ENCODE results near the gene GRK1. TPM values are rescaled to one million over a fixed set of nuclear protein-coding genes. Genes with fewer than 3 reads are reported as not detected.

The GRK1 gene
- total RNA-seq, 2 experiments from 2014 or later, result not detected

GRCh38 chr13:113735750-113736149 is 68.7 kb downstream of the GRK1 start:
- ChIA-PET CTCF (ENCODE audit: unreplicated experiment) (no interaction called here), POLR2A (no interaction called here)
- H3K27ac ChIP-seq (ENCODE audit: low read depth, low read length, poor library complexity, severe bottlenecking), result no peak overlapping the region

GRCh38 chr13:113736258-113736731 is 69.3 kb downstream of the GRK1 start:
- intact Hi-C loops (cut with micrococcal nuclease; ENCODE audit: unreplicated experiment), result no loop called here
- H2AFZ ChIP-seq (ENCODE audit: low read length), result no peak overlapping the region
- no TSS peak for BruUV-seq (replicated peaks)
- H4K20me1 ChIP-seq (ENCODE audit: insufficient read depth, low read length), result no peaks in the 10 kb centered on the region
- no peak overlapping the region for H3K4me3 ChIP-seq (ENCODE audit: low read depth, low read length, poor library complexity, severe bottlenecking)
- H3K27ac ChIP-seq (ENCODE audit: low read depth, low read length, poor library complexity, severe bottlenecking), result no peak overlapping the region
- no peaks in the 10 kb centered on the region for H3K9me2 ChIP-seq (ENCODE audit: insufficient read depth, low read length)
- ChIA-PET POLR2A (no interaction called here), CTCF (ENCODE audit: unreplicated experiment) (no interaction called here)
- TF ChIP-seq EZH2phosphoT487 (IDR thresholded peaks at IDR 0.05; ENCODE audit: borderline replicate concordance, low read depth, low read length) (no peak), CTCF (conservative IDR thresholded peaks at IDR 0.05; ENCODE audit: low read length) (no peak)
- DNase-seq (ENCODE audit: low spot score), result no peak
- no peaks in the 10 kb centered on the region for H3K79me2 ChIP-seq (ENCODE audit: insufficient read depth, low read depth, low read length)
- H3K4me2 ChIP-seq (ENCODE audit: low read length), result no peak overlapping the region
- no peaks in the 10 kb centered on the region for H3K9me3 ChIP-seq (ENCODE audit: low read length)
- H3K4me1 ChIP-seq (ENCODE audit: insufficient read depth, low read length, poor library complexity, severe bottlenecking), result no peaks in the 10 kb centered on the region
- no peaks in the 10 kb centered on the region for H3K36me3 ChIP-seq (ENCODE audit: insufficient read depth, low read length)

More at GRCh38 chr13:113735750-113736149, 68.7 kb downstream of the GRK1 start:
- intact Hi-C loops (cut with micrococcal nuclease; ENCODE audit: unreplicated experiment), result no loop called here
- no peaks in the 10 kb centered on the region for H3K4me1 ChIP-seq (ENCODE audit: insufficient read depth, low read length, poor library complexity, severe bottlenecking)
- TF ChIP-seq CTCF (conservative IDR thresholded peaks at IDR 0.05; ENCODE audit: low read length) (no peak), EZH2phosphoT487 (IDR thresholded peaks at IDR 0.05; ENCODE audit: borderline replicate concordance, low read depth, low read length) (no peak)
- BruUV-seq (replicated peaks), result no TSS peak
- no peaks in the 10 kb centered on the region for H4K20me1 ChIP-seq (ENCODE audit: insufficient read depth, low read length)
- H3K79me2 ChIP-seq (ENCODE audit: insufficient read depth, low read depth, low read length), result no peaks in the 10 kb centered on the region
- no peaks in the 10 kb centered on the region for H3K9me2 ChIP-seq (ENCODE audit: insufficient read depth, low read length)
- no peak overlapping the region for H3K4me3 ChIP-seq (ENCODE audit: low read depth, low read length, poor library complexity, severe bottlenecking)
- H3K4me2 ChIP-seq (ENCODE audit: low read length), result no peak overlapping the region
- no peak overlapping the region for H2AFZ ChIP-seq (ENCODE audit: low read length)
- no peaks in the 10 kb centered on the region for H3K9me3 ChIP-seq (ENCODE audit: low read length)
- H3K36me3 ChIP-seq (ENCODE audit: insufficient read depth, low read length), result no peaks in the 10 kb centered on the region
- DNase-seq (ENCODE audit: low spot score), result no peak

GRCh38 chr13:113737803-113738202 is 70.8 kb downstream of the GRK1 start:
- Histone ChIP-seq H3K4me3 (ENCODE audit: low read depth, low read length, poor library complexity, severe bottlenecking) (no peak overlapping the region), H3K4me2 (ENCODE audit: low read length) (no peak overlapping the region), H3K9me2 (ENCODE audit: insufficient read depth, low read length) (no peaks in the 10 kb centered on the region), H3K79me2 (ENCODE audit: insufficient read depth, low read depth, low read length) (no peaks in the 10 kb centered on the region), H3K4me1 (ENCODE audit: insufficient read depth, low read length, poor library complexity, severe bottlenecking) (no peaks in the 10 kb centered on the region), H3K36me3 (ENCODE audit: insufficient read depth, low read length) (no peaks in the 10 kb centered on the region), H2AFZ (ENCODE audit: low read length) (no peak overlapping the region), H3K27ac (ENCODE audit: low read depth, low read length, poor library complexity, severe bottlenecking) (no peak overlapping the region), H4K20me1 (ENCODE audit: insufficient read depth, low read length) (no peaks in the 10 kb centered on the region), H3K9me3 (ENCODE audit: low read length) (no peaks in the 10 kb centered on the region)
- DNase-seq (ENCODE audit: low spot score), result no peak
- CTCF ChIA-PET (ENCODE audit: unreplicated experiment), result no interaction called here
- intact Hi-C loops (cut with micrococcal nuclease; ENCODE audit: unreplicated experiment), result no loop called here
- no peak for TF ChIP-seq CTCF (conservative IDR thresholded peaks at IDR 0.05; ENCODE audit: low read length)
- TF ChIP-seq EZH2phosphoT487 (IDR thresholded peaks at IDR 0.05; ENCODE audit: borderline replicate concordance, low read depth, low read length), result no peak
- BruUV-seq (replicated peaks), result no TSS peak
- POLR2A ChIA-PET, result no interaction called here
